CD4-positive, alpha-beta T cell (primary cell): ENCODE measurements around the gene CPNE8. TPM values are rescaled to one million over a fixed set of nuclear protein-coding genes. Genes with fewer than 3 reads are reported as not detected.

Experiments
- ATAC-seq: fragments of 200-7000 bp; cut with Tn5 transposase; one replicate; pipeline ENCODE4 v1.10.0; 2022; ENCODE audit warnings: mild to moderate bottlenecking; ENCODE audit not compliant: poor library complexity
- CTCF ChIA-PET: fragments of 350-600 bp; sonication (Branson Sonifier 250); formaldehyde crosslinking; loops from one replicate; lab custom pipeline; 2021; ENCODE audit warnings: antibody characterized with exemption, inconsistent platforms; lab: Charles Lee
- POLR2A ChIA-PET: fragments of 350-600 bp; sonication (Branson Sonifier 250); formaldehyde crosslinking; loops from one replicate; lab custom pipeline; 2021; ENCODE audit warnings: antibody characterized with exemption, inconsistent platforms; lab: Charles Lee
- DNase-seq, 14 experiments: peaks; one replicate each; pipeline ENCODE4 v3.0.0-alpha.2; 2013 to 2020; ENCODE audit warnings: mixed read lengths in 2 of 14
- H3K27ac ChIP-seq, 2 donors: one replicate each; pipeline versions ENCODE4 v1.5.1 to v1.7.0; 2013; ENCODE audit warnings: low read length in 2 of 2, low read depth in 1 of 2, mild to moderate bottlenecking in 1 of 2
- H3K27me3 ChIP-seq, 2 experiments: 1 replicate in 1 of 2; 2 replicates in 1 of 2; pipeline versions ENCODE4 v1.6.1 to v1.7.0; 2013; ENCODE audit warnings: low read length in 2 of 2, control low read depth in 1 of 2, mild to moderate bottlenecking in 1 of 2, moderate library complexity in 1 of 2; ENCODE audit not compliant: insufficient read depth in 2 of 2, control insufficient read depth in 1 of 2
- H3K36me3 ChIP-seq: one replicate; pipeline ENCODE4 v1.6.1; 2013; ENCODE audit warnings: low read length, control low read depth; ENCODE audit not compliant: insufficient read depth
- H3K4me1 ChIP-seq: one replicate; pipeline ENCODE4 v1.6.1; 2013; ENCODE audit warnings: low read length, control low read depth; ENCODE audit not compliant: insufficient read depth
- H3K4me3 ChIP-seq: one replicate; pipeline ENCODE4 v1.5.1; 2013; ENCODE audit warnings: mild to moderate bottlenecking, low read length, moderate library complexity
- H3K9me3 ChIP-seq, 2 experiments: 1 replicate in 1 of 2; 2 replicates in 1 of 2; pipeline versions ENCODE4 v1.6.1 to v1.7.0; 2013; ENCODE audit warnings: low read length in 2 of 2, mild to moderate bottlenecking in 2 of 2, control low read depth in 1 of 2, moderate library complexity in 1 of 2; ENCODE audit not compliant: control insufficient read depth in 1 of 2, insufficient read depth in 1 of 2
- H3K27ac Mint-ChIP-seq: one replicate; pipeline ENCODE4 v1.8.0; 2020; ENCODE audit warnings: mixed read lengths
- H3K27me3 Mint-ChIP-seq: one replicate; pipeline ENCODE4 v1.8.0; 2021; ENCODE audit warnings: mixed read lengths
- H3K36me3 Mint-ChIP-seq: one replicate; pipeline ENCODE4 v1.8.0; 2021; ENCODE audit warnings: low read depth, mixed read lengths
- H3K4me1 Mint-ChIP-seq: one replicate; pipeline ENCODE4 v1.8.0; 2021; ENCODE audit warnings: low read depth, mixed read lengths
- H3K4me3 Mint-ChIP-seq: one replicate; pipeline ENCODE4 v1.8.0; 2020; ENCODE audit warnings: mild to moderate bottlenecking, mixed read lengths
- H3K9me3 Mint-ChIP-seq: one replicate; pipeline ENCODE4 v1.8.0; 2020; ENCODE audit warnings: mixed read lengths
- CTCF ChIP-seq: fragments of 200-600 bp; IDR thresholded peaks from one replicate; pipeline ENCODE4 v1.8.0; 2022; ENCODE audit warnings: antibody characterized with exemption, mild to moderate bottlenecking
- intact Hi-C, 2 experiments: fragments of 100-400 bp; cut with DNase I in 1 of 2; cut with micrococcal nuclease in 1 of 2; formaldehyde crosslinking; loops; one replicate each; pipeline versions ENCODE4 v1.15.1 to v1.9.0; 2023 to 2025; cut with DNase I, micrococcal nuclease
- total RNA-seq, 174 experiments: library from RNA in 2 of 174; stranded (reverse) in 2 of 174; gene quantifications; one replicate each; pipeline ENCODE4 v1.2.3 and lab custom pipeline; 2021 to 2026

The CPNE8 gene
- total RNA-seq, 2 experiments from 2014 or later = 2.7 to 3.6 TPM

GRCh38 chr12:38708466-38708865 is 196.9 kb downstream of the CPNE8 start:
- H3K27me3 Mint-ChIP-seq = no peaks in the 10 kb centered on the region
- no peak overlapping the region for H3K27ac Mint-ChIP-seq
- TF ChIP-seq CTCF = no peak
- no peaks in the 10 kb centered on the region for H3K27me3 ChIP-seq
- H3K4me1 Mint-ChIP-seq = no peaks in the 10 kb centered on the region
- ATAC-seq = no peak
- no peak overlapping the region for H3K4me3 Mint-ChIP-seq
- H3K36me3 ChIP-seq = no peaks in the 10 kb centered on the region
- intact Hi-C loops = no loop called here
- no peak for DNase-seq
- H3K4me3 ChIP-seq = no peak overlapping the region
- H3K27ac ChIP-seq = no peak overlapping the region
- H3K9me3 ChIP-seq = no peaks in the 10 kb centered on the region
- H3K9me3 Mint-ChIP-seq = no peaks in the 10 kb centered on the region
- ChIA-PET POLR2A (no interaction called here), CTCF (no interaction called here)
- H3K4me1 ChIP-seq = no peaks in the 10 kb centered on the region
- no peaks in the 10 kb centered on the region for H3K36me3 Mint-ChIP-seq

- no peak overlapping the region for H3K27ac ChIP-seq
- no peak for TF ChIP-seq CTCF
- H3K27me3 ChIP-seq = no peaks in the 10 kb centered on the region
- H3K36me3 ChIP-seq = no peaks in the 10 kb centered on the region
- H3K9me3 ChIP-seq = no peaks in the 10 kb centered on the region
- Mint-ChIP-seq H3K4me3 (no peak overlapping the region), H3K9me3 (no peaks in the 10 kb centered on the region), H3K4me1 (no peaks in the 10 kb centered on the region), H3K27ac (no peak overlapping the region), H3K36me3 (no peaks in the 10 kb centered on the region), H3K27me3 (no peaks in the 10 kb centered on the region)
- no peaks in the 10 kb centered on the region for H3K4me1 ChIP-seq
- no peak overlapping the region for H3K4me3 ChIP-seq
- ATAC-seq = no peak
- ChIA-PET POLR2A (no interaction called here), CTCF (interaction anchor here (1.5 kb wide), 1 partner anchor 39 kb away, joined by 3 read pairs; no protein-coding TSS in a partner anchor)
- DNase-seq = no peak
- intact Hi-C loops = no loop called here
Measured at GRCh38 chr12:38707648-38708047, 197.7 kb downstream of the CPNE8 start.

- intact Hi-C loops = no loop called here
Measured at GRCh38 chr12:38697289-38697688, 208.1 kb downstream of the CPNE8 start.

More at GRCh38 chr12:38697289-38697688, 208.1 kb downstream of the CPNE8 start:
- no peak overlapping the region for H3K4me3 Mint-ChIP-seq
- Histone ChIP-seq H3K9me3 (no peaks in the 10 kb centered on the region), H3K4me3 (no peak overlapping the region), H3K27me3 (no peaks in the 10 kb centered on the region), H3K4me1 (no peaks in the 10 kb centered on the region), H3K27ac (no peak overlapping the region), H3K36me3 (no peaks in the 10 kb centered on the region)
- ATAC-seq (no peak), DNase-seq (no peak)
- TF ChIP-seq CTCF = no peak
- ChIA-PET POLR2A (no interaction called here), CTCF (no interaction called here)
- H3K27ac Mint-ChIP-seq = no peak overlapping the region
- H3K9me3 Mint-ChIP-seq = no peaks in the 10 kb centered on the region
- H3K36me3 Mint-ChIP-seq = peaks cover 4% of the 10 kb centered on the region
- no peaks in the 10 kb centered on the region for H3K27me3 Mint-ChIP-seq
- no peaks in the 10 kb centered on the region for H3K4me1 Mint-ChIP-seq
